HS-27A (cell line): ENCODE results near the gene PREP.
A peak's percentile ranks its signal among the peaks of the same experiment; 100 is the strongest.

Experiments
- DNase-seq: peaks from one replicate; pipeline ENCODE4 v3.0.0-alpha.2; 2012; ENCODE audit warnings: low read depth, missing footprints

Gene PREP

DNA sequence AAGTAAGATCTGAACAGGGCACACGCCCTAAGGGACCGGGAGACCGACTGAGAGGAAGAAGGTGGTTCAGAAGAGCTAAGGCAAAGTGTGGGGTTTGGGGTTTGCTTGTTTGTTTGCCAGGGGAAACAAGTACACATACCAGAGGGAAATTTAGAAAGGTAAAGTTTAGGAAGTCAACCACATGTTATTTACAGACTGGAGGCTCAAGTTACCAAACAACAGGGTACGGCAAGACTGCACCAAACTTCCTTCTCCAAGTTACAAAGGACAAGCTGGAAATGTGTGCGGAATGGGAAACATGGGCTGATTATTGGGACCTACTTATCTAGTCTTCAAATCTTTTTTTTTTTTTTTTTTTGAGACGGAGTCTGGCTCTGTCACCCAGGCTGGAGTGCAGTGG lies 11.2 kb downstream of the PREP start:
- DNase-seq: no peak

GRCh38 chr6:105389543-105389942 lies 13.3 kb downstream of the PREP start:
- no peak for DNase-seq

GRCh38 chr6:105388392-105388791 lies 14.5 kb downstream of the PREP start:
- no peak for DNase-seq

DNA sequence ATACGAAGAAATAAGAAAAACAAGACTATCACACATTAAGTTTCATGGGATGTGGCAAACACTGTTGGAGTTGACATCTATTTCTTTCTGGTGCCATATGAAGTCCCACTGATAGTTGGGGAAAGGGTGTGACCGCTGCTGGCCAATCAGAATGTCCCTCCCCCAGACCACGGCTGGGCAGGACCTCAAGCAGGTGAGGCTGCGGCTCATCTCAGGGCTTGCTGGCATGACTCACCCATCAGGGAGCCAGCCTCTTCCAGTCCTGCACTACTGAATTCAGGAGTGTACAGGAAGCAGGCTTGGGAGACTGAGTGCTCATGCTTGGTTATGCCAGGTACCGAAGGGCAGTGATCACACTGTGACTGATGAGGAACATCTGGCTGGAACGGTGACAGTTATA lies 18.9 kb downstream of the PREP start:
- DNase-seq: no peak

DNA sequence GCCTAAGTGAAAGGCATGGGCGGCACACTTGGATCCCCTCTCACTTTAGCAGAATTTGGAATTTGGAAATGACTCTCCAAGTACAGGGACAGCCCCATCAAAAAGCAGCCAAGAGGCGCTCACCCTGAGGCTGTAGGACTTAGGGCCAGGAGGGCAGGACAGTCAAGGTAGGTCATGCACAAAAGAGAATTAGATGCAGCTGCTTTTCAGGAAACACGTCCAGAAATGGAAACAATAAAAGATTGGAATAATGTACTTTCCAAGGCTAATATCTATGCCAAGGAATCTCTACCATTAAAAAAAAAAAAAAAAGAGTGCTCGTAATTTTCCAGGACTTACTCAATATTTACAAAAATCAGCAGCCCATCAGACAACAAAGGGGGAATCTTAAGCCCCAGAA lies 19.9 kb downstream of the PREP start:
- DNase-seq: no peak

DNA sequence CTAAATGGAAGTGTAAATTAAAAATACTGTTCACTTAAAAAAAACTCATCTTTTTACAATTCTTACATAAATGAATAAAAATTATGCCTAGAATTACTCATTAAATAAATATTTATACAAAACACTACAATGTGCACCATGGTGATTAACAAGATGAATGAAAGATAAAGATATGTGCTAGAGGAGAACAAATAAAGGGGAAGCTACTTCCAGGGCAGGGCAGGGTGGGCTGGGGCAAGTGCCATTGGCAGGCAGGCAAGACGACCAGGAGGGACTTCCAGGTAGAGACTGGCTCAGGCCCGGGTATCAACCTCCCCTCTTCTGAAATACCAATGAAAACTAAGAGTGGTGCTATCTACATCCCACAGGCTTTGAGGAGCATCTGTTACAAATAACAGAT lies 20.4 kb downstream of the PREP start:
- DNase-seq: no peak

- DNase-seq: no peak
Observed at GRCh38 chr6:105380634-105381033, 22.2 kb downstream of the PREP start.

- DNase-seq: no peak
Observed at GRCh38 chr6:105375797-105376196, 27.1 kb downstream of the PREP start.

DNA sequence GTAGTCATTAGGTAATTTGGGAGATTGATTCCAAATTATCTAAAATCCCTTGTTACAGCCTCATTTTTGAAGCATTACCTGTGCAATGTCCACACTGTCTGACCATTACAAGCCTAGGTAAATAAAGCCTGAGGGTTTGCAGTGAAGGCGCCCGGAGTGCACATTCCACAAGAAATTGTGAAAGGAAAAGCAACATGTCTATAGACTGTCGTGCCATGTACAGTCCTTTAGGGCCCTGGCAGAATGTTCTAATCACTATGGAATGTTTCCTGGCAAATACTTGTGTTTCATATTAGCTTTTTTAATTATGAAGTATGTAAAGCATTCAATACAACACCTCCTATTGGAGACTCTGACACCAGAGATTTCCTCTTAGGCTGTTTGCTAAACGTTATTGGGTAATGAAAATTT lies 28.9 kb downstream of the PREP start:
- peak; percentile 43 for DNase-seq

GRCh38 chr6:105373481-105373880 lies 29.4 kb downstream of the PREP start:
- DNase-seq: no peak

GRCh38 chr6:105372849-105373182 lies 30.1 kb downstream of the PREP start:
- no peak for DNase-seq

- no peak for DNase-seq
Observed at GRCh38 chr6:105372142-105372848, 30.6 kb downstream of the PREP start.

GRCh38 chr6:105370351-105370750 lies 32.5 kb downstream of the PREP start:
- DNase-seq: no peak

GRCh38 chr6:105369145-105369544 lies 33.7 kb downstream of the PREP start:
- DNase-seq: no peak

- DNase-seq: no peak
Observed at GRCh38 chr6:105364243-105364642, 38.6 kb downstream of the PREP start.

DNA sequence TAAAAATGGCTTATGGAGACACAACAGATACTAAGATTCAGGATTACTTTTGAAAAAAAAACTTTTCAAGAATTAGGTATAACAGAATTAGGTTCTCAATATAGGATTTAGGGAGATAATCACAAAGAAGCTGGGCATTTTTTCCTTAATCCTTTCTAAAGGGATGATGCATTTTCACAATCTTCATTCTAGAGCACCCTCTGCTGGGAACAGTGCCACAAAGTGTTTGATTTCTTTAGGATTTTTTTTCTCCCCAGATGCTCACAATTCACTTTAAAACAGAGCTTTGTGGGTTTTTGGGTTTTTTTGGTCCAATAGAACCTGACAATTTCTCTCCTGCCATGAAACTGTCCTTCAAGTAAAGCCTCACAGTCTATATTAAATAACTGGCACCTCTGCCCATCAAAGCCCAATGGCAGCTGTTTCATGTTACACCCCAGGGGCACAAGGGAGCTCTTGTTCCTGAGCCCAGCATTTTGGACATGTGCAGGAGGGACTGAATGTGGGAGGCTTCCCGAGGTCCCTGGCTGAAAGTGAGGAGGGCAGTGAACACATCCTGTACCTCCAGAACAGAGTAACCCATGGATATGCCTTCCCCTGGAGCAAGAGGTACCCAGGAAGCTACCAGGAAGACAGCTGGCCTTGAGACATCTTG lies 39.7 kb downstream of the PREP start:
- no peak for DNase-seq

GRCh38 chr6:105359419-105360370 lies 43.2 kb downstream of the PREP start:
- DNase-seq: peak; percentile 33

DNA sequence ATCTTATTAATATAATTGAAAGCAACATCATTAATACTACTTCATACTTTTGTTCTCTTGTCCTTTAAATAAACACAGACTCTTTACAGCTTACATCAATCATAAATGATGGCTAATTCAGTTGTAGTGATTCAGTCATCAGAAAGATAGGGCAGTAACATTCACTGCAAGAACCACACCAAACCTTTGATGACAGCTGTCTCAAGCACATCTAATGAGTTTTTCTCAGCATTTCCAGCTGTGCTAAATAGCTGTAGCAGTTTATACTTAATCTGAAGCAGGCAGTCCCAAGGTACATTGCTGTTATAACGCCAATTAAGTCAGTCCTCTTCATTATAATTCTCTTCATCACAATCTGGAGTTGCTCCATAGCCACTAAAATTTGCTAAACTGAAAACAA lies 45.7 kb downstream of the PREP start:
- DNase-seq: no peak

- no peak for DNase-seq
Observed at GRCh38 chr6:105352037-105352617, 50.8 kb downstream of the PREP start.

- DNase-seq: no peak
Observed at GRCh38 chr6:105348897-105349296, 54.0 kb downstream of the PREP start.

DNA sequence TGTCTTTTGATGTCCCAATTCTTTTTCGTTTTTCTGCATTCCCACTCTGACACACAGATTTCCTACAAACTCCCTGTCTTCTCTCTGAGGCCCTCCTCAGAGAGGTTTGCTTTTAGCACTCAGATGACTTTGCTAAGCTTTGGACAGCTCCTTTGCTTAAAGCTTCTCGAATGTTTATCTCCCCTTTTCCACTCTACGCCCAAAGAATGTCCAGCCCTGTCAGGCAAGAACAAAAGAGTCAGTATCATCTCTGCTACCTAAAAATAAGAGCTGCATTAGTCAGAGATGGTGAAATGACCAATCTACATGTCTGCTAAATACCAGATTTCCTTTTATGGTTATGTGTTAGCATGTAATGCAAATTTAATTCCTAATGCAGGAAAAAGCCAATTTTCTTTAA lies 56.8 kb downstream of the PREP start:
- no peak for DNase-seq

DNA sequence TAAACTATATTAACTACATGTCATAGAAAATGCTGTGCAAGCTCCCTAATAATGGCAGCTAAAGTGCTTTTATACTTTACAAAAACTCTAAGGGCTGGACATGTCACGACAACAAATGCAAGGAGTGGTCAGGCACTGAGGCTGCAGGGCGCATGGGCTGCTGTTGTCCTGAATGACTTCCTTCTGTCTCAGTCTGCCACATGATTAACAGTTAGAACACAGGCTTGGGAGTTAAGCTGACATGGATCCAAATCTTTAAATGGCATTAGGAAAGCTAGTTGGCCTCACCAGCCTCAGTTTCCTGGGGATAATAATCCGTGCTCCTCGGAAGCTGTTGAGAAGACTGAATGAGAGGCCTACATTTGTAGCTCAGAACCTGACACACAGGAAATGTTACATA lies 57.4 kb downstream of the PREP start:
- DNase-seq: no peak
